Measurements from ENCODE around the gene MADD. TPM values are rescaled to one million over a fixed set of nuclear protein-coding genes. Genes with fewer than 3 reads are reported as not detected.

Gene MADD
- 55.4 and 67.2 TPM in 2 replicates for total RNA-seq
- long read RNA-seq, partial matches to known transcripts = 27 of 46 reads
- long read RNA-seq, other reads (novel, unspliced or antisense) = 17 of 46 reads

DNA sequence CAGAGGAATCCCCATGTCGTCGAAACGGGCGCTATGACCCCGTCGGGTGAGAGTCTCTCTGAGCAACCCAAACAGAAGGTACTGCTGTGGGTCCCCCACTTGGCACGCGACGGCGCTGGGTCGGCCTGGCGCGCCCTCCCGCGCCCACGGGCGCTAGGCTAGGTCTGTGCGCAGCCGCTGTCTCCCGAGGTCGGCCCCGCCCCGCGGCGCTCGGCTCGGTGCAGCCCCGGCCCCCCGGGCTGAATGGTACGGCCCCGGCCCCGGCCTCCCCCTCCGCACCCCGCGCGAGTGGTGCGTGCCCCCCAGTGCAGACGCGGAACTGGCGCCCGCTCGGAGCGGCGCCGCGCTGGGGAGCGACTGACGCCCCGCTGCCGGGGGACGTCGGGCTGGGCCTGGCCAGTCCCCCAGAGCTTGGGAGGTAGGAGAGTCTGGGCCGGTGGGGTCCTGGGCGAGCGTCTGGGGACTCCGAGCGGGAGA, at the start of gene MADD:
Gene MADD (plus strand): TSS at position 305 of the 477 bp plus-strand sequence.
- TF ChIP-seq, protein P1, sequence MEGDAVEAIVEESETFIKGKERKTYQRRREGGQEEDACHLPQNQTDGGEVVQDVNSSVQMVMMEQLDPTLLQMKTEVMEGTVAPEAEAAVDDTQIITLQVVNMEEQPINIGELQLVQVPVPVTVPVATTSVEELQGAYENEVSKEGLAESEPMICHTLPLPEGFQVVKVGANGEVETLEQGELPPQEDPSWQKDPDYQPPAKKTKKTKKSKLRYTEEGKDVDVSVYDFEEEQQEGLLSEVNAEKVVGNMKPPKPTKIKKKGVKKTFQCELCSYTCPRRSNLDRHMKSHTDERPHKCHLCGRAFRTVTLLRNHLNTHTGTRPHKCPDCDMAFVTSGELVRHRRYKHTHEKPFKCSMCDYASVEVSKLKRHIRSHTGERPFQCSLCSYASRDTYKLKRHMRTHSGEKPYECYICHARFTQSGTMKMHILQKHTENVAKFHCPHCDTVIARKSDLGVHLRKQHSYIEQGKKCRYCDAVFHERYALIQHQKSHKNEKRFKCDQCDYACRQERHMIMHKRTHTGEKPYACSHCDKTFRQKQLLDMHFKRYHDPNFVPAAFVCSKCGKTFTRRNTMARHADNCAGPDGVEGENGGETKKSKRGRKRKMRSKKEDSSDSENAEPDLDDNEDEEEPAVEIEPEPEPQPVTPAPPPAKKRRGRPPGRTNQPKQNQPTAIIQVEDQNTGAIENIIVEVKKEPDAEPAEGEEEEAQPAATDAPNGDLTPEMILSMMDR (IDR thresholded peaks at IDR 0.05) = no peak
- Mint-ChIP-seq H3K4me1 (ENCODE audit: unreplicated experiment) (peaks cover 58% of the 10 kb centered on the region), H3K9me3 (ENCODE audit: unreplicated experiment) (no peaks in the 10 kb centered on the region), H3K36me3 (ENCODE audit: unreplicated experiment) (peaks cover 6% of the 10 kb centered on the region), H3K27ac (ENCODE audit: unreplicated experiment) (peak within 1 kb of the TSS; percentile 98), H3K4me3 (ENCODE audit: unreplicated experiment) (peak within 1 kb of the TSS; percentile 92), H3K27me3 (ENCODE audit: unreplicated experiment) (no peaks in the 10 kb centered on the region)
- peak; percentile 93 for DNase-seq (ENCODE audit: extremely low spot score, unreplicated experiment)

DNA sequence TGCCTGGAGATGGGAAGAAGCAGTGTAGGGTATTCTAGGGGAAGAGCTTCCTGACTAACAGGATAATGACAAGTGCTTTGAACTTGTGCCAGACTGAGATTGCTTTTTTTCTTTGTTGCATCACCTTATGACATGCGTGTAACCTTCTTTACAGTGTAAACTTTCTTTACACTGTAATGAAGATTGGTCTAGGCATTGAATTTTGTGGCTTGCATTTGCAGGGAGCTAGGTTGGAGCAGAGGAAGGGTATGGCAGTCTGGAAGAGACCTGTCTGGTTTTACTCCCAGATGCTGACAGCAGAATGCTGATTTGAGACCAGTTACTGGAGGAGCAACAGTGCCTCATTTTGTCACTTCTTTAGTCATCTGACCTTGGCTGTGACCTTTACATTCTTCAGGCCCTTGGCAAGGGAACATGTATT, 49.5 kb upstream of the MADD start:
- H3K27ac Mint-ChIP-seq (ENCODE audit: unreplicated experiment) = peak overlapping the region; percentile 76
- DNase-seq (ENCODE audit: extremely low spot score, unreplicated experiment) = no peak
- peak overlapping the region; percentile 16 for H3K4me3 Mint-ChIP-seq (ENCODE audit: unreplicated experiment)
- no peaks in the 10 kb centered on the region for H3K27me3 Mint-ChIP-seq (ENCODE audit: unreplicated experiment)
- peaks cover 80% of the 10 kb centered on the region for H3K4me1 Mint-ChIP-seq (ENCODE audit: unreplicated experiment)
- TF ChIP-seq, protein P1 (IDR thresholded peaks at IDR 0.05) = no peak
- no peaks in the 10 kb centered on the region for H3K9me3 Mint-ChIP-seq (ENCODE audit: unreplicated experiment)
- H3K36me3 Mint-ChIP-seq (ENCODE audit: unreplicated experiment) = peaks cover 10% of the 10 kb centered on the region

DNA sequence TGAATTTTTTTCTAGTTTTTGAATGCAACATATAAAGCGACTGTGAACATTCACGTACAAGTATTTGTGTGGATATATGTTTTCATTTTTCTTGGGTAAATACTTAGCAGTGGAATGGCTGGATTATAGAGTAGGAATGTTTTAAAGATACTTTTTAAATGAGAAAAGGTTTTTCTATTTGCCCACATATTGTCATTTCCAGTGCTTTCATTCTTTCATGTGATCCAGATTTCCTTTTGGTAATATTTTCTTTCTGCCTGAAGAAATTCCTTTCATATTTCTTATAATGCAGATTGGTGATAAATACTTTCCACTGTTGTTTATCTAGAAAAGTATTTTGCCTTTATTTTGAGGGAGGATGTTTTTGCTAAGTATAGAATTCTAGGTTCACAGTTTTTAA, 47.2 kb upstream of the MADD start:
- Mint-ChIP-seq H3K4me3 (ENCODE audit: unreplicated experiment) (peak overlapping the region; percentile 29), H3K9me3 (ENCODE audit: unreplicated experiment) (no peaks in the 10 kb centered on the region), H3K27ac (ENCODE audit: unreplicated experiment) (peak overlapping the region; percentile 84), H3K36me3 (ENCODE audit: unreplicated experiment) (peaks cover 15% of the 10 kb centered on the region), H3K27me3 (ENCODE audit: unreplicated experiment) (no peaks in the 10 kb centered on the region), H3K4me1 (ENCODE audit: unreplicated experiment) (peaks cover 70% of the 10 kb centered on the region)
- TF ChIP-seq, protein P1 (IDR thresholded peaks at IDR 0.05) = no peak
- DNase-seq (ENCODE audit: extremely low spot score, unreplicated experiment) = no peak

DNA sequence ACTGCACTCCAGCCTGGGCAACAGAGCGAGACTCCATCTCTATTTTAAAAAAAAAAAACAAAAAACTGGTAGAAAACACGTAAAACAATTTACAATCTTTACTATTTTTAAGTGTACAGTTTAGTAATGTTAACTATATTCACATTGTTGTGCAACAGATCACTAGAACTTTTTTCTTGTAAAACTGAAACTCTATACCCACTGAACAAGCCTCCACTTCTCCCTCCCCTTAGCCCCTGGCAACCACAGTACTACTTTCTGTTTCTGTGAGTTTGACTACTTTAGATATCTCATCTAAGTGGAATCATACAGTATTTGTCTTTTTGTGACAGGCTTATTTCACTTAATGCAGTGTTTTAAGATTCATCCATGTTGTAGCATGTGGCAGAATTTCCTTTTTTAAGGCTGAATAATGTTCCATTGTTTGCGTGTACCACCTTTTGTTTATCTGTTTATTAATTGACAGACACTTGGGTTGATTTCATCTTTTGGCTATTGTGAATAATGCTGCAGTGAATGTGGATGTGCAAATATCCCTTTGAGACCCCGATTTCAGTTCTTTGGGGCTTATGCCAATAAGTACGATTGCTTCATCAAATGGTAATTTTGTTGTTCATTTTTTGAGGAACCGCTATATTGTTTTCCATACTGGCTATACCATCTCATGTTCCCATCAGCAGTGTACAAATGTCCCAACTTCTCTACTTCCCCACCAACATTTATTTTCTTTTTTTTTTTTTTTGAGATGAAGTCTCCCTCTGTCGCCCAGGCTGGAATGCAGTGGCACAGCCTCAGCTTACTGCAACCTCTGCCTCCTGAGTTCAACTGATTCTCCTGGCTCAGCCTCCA, 44.2 kb upstream of the MADD start:
- no peaks in the 10 kb centered on the region for H3K9me3 Mint-ChIP-seq (ENCODE audit: unreplicated experiment)
- H3K27ac Mint-ChIP-seq (ENCODE audit: unreplicated experiment) = peak overlapping the region; percentile 52
- peaks cover 17% of the 10 kb centered on the region for H3K36me3 Mint-ChIP-seq (ENCODE audit: unreplicated experiment)
- TF ChIP-seq, protein P1 (IDR thresholded peaks at IDR 0.05) = no peak
- DNase-seq (ENCODE audit: extremely low spot score, unreplicated experiment) = no peak
- no peak overlapping the region for H3K4me3 Mint-ChIP-seq (ENCODE audit: unreplicated experiment)
- H3K27me3 Mint-ChIP-seq (ENCODE audit: unreplicated experiment) = no peaks in the 10 kb centered on the region
- peaks cover 47% of the 10 kb centered on the region for H3K4me1 Mint-ChIP-seq (ENCODE audit: unreplicated experiment)

DNA sequence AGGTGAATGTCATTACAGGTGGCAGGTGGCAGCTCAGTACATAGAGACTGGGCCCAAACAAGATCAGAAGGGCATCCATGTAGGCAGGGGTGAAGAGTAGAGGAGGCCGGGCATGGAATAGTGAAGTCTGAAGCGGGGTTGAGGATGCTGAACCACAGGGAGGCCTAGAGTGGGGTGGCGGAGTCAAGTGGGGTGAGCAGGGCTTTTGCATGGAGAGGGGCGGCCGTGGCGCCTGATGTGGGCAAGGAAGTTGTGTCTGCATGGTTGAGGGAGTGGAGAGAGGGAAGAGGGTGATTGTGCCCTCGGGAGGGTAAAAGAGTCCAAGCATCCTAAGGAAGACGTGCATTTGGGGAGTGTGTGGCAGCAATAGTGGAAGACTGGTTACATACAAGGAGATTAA, 40.8 kb upstream of the MADD start:
- H3K27ac Mint-ChIP-seq (ENCODE audit: unreplicated experiment) = no peak overlapping the region
- TF ChIP-seq, protein P1 (IDR thresholded peaks at IDR 0.05) = no peak
- DNase-seq (ENCODE audit: extremely low spot score, unreplicated experiment) = no peak
- H3K4me3 Mint-ChIP-seq (ENCODE audit: unreplicated experiment) = no peak overlapping the region
- no peaks in the 10 kb centered on the region for H3K9me3 Mint-ChIP-seq (ENCODE audit: unreplicated experiment)
- H3K36me3 Mint-ChIP-seq (ENCODE audit: unreplicated experiment) = peaks cover 17% of the 10 kb centered on the region
- no peaks in the 10 kb centered on the region for H3K27me3 Mint-ChIP-seq (ENCODE audit: unreplicated experiment)
- peaks cover 25% of the 10 kb centered on the region for H3K4me1 Mint-ChIP-seq (ENCODE audit: unreplicated experiment)
